ENCODE measurements around the gene EPPIN.

GRCh38 chr20:45579184-45579583, 32.0 kb upstream of the EPPIN start, which contains the start of gene WFDC8:
- TF ChIP-seq CTCF (IDR thresholded peaks at IDR 0.05) (no peak), POLR2A (IDR thresholded peaks at IDR 0.05) (no peak)
